ENCODE results near the gene PROS1.

DNA sequence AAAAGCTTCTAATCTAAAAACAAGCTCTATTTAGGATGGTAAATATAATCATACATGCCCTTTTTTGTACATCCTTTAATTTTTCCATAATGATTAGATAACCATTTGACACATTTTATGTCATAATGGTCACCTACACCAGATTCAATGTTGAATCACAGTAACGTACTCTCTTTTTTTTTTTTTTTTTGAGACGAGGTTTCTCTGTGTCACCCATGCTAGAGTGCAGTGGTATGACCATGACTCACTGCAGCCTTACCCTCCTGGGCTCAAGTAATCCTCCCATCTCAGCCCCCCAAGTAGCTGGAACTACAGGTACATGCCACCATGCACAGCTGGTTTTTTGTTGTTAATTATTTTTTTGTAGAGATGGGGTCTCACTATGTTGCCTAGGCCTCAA lies 49.2 kb downstream of the PROS1 start:
- no peak for TF ChIP-seq CTCF (conservative IDR thresholded peaks at IDR 0.05; ENCODE audit: low read depth, low read length)
- no peak for TF ChIP-seq EZH2 (IDR thresholded peaks at IDR 0.05; ENCODE audit: borderline replicate concordance, low read depth, low read length, poor library complexity, severe bottlenecking)
